Coronary artery (tissue), 2 donors: ENCODE measurements around the gene MAD1L1.

Source experiments
- DNase-seq: peaks from one replicate; pipeline ENCODE4 v3.0.0-alpha.2; 2017; ENCODE audit warnings: low spot score
- H3K27ac ChIP-seq, 2 donors: fragments of 200-600 bp; sonication (generic); one replicate each; pipeline ENCODE4 v1.5.1; 2016 to 2019
- H3K4me3 ChIP-seq: fragments of 200-600 bp; sonication (generic); 2 replicates; pipeline ENCODE4 v1.5.1; 2016; ENCODE audit warnings: mild to moderate bottlenecking, moderate library complexity
- TF ChIP-seq, protein P1 (sequence below): fragments of 200-600 bp; sonication (generic); IDR thresholded peaks from one replicate; pipeline ENCODE4 v1.5.1; 2019; ENCODE audit warnings: antibody characterized with exemption

The MAD1L1 gene

GRCh38 chr7:2033586-2034135 lies 199.1 kb downstream of the MAD1L1 start:
- DNase-seq: peak; percentile 24

DNA sequence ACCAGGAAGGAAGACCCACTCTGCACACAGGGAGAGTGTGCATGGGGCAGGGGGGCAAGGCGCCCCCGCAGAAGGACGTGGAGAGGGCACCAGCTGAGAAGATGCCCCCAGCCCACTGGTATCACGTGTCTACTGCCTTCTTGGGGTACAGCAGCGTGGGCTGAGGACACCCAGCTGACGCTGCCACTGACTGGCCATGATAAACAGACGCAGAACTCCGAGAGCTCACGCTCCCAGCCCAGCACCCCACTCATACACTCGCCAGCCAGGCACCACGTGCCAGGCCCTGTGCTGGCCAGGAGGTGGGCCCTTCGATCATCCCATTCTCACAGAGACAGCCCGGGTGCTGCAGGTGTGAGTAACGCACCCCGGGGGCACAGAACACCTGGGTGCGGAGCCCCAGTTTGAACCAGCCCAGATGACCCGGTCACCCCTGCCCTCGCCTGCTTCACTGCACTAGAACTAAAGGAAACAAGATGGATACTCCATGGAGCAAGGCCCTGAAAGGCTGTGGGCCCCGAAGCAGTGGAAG lies 199.8 kb downstream of the MAD1L1 start:
- Histone ChIP-seq H3K4me3 (no peak overlapping the region), H3K27ac (no peak overlapping the region)
- no peak for DNase-seq
- TF ChIP-seq, protein P1, sequence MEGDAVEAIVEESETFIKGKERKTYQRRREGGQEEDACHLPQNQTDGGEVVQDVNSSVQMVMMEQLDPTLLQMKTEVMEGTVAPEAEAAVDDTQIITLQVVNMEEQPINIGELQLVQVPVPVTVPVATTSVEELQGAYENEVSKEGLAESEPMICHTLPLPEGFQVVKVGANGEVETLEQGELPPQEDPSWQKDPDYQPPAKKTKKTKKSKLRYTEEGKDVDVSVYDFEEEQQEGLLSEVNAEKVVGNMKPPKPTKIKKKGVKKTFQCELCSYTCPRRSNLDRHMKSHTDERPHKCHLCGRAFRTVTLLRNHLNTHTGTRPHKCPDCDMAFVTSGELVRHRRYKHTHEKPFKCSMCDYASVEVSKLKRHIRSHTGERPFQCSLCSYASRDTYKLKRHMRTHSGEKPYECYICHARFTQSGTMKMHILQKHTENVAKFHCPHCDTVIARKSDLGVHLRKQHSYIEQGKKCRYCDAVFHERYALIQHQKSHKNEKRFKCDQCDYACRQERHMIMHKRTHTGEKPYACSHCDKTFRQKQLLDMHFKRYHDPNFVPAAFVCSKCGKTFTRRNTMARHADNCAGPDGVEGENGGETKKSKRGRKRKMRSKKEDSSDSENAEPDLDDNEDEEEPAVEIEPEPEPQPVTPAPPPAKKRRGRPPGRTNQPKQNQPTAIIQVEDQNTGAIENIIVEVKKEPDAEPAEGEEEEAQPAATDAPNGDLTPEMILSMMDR: no peak

More at GRCh38 chr7:2033586-2034135, 199.1 kb downstream of the MAD1L1 start:
- H3K27ac ChIP-seq: no peak overlapping the region
- H3K4me3 ChIP-seq: no peak overlapping the region
- TF ChIP-seq, protein P1: no peak

GRCh38 chr7:2032030-2032875 lies 200.5 kb downstream of the MAD1L1 start:
- H3K27ac ChIP-seq: no peak overlapping the region
- no peak overlapping the region for H3K4me3 ChIP-seq
- no peak for DNase-seq
- TF ChIP-seq, protein P1: no peak

DNA sequence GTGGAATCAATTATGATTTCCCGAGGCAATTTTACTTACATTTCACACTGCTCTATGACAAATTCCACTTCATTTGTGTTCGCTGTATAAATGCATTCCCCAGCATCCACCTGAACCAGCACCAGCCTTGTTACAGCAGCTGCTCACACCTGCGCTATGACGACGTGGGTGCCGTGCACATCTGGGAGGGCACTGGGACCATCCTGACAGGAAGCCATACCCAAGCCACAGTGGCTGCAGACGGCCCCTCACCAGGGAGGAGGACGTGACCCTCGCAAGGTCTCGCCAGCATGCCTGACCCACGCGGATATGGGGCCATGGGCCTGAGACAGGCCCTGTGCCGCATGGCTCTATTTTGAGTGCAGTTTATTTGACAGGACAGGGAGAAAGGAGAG lies 201.3 kb downstream of the MAD1L1 start:
- TF ChIP-seq, protein P1: no peak
- no peak for DNase-seq
- Histone ChIP-seq H3K27ac (no peak overlapping the region), H3K4me3 (no peak overlapping the region)

DNA sequence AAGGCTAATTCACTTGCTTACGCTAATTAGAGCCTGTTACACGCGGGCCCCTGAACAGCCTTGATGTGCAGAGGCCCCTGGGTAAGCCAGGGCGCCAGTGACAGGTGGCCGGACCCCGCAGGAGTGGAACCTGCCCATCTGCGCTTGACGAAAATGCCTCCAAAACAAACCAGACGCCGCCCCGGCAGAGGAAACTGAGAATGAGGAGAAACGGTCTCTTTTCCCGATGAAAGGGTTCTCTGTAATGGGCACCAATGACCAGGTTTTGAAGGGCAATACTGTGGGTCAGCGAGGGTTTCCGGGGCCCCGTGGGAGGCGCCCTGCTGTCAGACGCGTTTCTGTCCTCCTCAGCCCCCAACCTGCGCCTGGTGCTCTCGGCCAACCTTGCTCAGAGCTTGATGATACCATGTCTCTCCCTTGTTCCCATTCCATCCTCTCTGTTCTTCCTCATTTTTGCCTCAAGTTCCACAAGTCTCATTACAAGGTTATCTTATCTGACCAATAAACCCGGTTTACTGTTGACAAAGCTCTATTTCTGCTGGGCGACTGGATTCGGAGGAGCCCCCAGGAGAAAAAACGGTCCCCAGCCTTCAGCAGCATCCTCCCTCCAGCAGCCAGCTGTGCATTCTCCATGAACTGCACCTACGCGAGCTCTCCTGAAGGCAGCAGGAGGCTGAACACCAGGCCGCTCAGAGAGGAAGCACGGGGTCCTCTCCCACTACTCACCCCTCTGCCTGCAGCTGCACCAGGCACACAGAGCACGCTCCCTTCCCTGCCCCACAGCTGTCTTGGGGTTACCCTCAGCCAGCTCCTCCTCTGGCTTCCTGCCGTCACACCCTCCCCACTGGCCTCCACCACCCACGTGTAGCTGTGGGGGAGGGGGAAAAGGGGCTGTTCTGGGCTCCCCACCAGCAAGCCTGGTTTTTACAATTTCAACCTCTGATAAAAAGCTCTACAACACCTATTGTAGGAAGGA lies 202.0 kb downstream of the MAD1L1 start:
- TF ChIP-seq, protein P1: no peak
- no peak for DNase-seq
- H3K4me3 ChIP-seq: no peak overlapping the region
- H3K27ac ChIP-seq: no peak overlapping the region

DNA sequence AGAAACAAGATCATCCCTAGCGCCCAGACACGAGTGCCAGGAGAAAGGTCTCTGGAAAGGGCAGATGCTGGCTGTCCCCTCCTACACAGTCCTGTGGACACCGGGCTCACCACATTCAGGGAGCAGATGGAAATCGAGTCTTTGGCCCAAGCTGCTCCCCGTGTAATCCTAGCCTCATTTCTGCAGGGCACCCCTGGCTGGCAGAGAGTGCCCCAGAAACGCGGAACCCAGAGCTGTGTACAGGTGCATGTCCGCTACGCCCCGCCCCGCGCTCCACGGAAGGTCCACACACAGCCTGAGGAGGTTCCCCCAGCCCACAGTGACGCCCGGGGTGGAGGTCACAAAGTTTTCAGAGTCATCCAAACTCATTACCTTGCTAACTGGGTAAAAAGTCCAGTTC lies 202.8 kb downstream of the MAD1L1 start:
- Histone ChIP-seq H3K4me3 (no peak overlapping the region), H3K27ac (no peak overlapping the region)
- DNase-seq: no peak
- TF ChIP-seq, protein P1: no peak
